IMR-90 (cell line): ENCODE data around the gene ANKRD33B. TPM values are rescaled to one million over a fixed set of nuclear protein-coding genes. Genes with fewer than 3 reads are reported as not detected.

Source experiments
- ATAC-seq: fragments of 200-7000 bp; cut with Tn5 transposase; 2 replicates; pipeline ENCODE4 v1.9.1; 2020; ENCODE audit warnings: low read depth, mild to moderate bottlenecking, moderate library complexity
- BruUV-seq: library from RNA; stranded (reverse); fragments of 400-500 nt; replicated peaks from 2 replicates; lab custom pipeline; 2021; lab: Mats Ljungman, UMichigan
- CTCF ChIA-PET: fragments of 300-600 bp; formaldehyde crosslinking; extraction: SDS; loops from one replicate; lab custom pipeline; 2021; ENCODE audit warnings: antibody characterized with exemption; lab: Yijun Ruan, JAX
- POLR2A ChIA-PET: fragments of 300-600 bp; sonication (Branson Sonifier 250); formaldehyde crosslinking; loops from one replicate; lab custom pipeline; 2022; ENCODE audit warnings: antibody characterized with exemption; ENCODE audit not compliant: unreplicated experiment; lab: Charles Lee
- DNase-seq: peaks from one replicate; pipeline ENCODE4 v3.0.0; 2013
- H2AFZ ChIP-seq: replicated peaks from 2 replicates; pipeline ENCODE3; 2013; ENCODE audit warnings: low read length, mild to moderate bottlenecking; ENCODE audit not compliant: poor library complexity
- H2AK5ac ChIP-seq: 2 replicates; pipeline ENCODE4 v1.6.1; 2013; ENCODE audit warnings: low read depth, low read length, inconsistent platforms
- H2AK9ac ChIP-seq: replicated peaks from 2 replicates; pipeline ENCODE3; 2013; ENCODE audit warnings: mild to moderate bottlenecking, low read depth, low read length, moderate library complexity; ENCODE audit not compliant: poor library complexity
- H2BK120ac ChIP-seq: 2 replicates; pipeline ENCODE4 v1.6.1; 2013; ENCODE audit warnings: low read depth, low read length, inconsistent platforms
- H2BK15ac ChIP-seq: 3 replicates; pipeline ENCODE4 v1.6.1; 2013; ENCODE audit warnings: low read depth, low read length, inconsistent platforms
- H2BK20ac ChIP-seq: 2 replicates; pipeline ENCODE4 v1.6.1; 2013; ENCODE audit warnings: low read depth, mild to moderate bottlenecking, inconsistent platforms, low read length, moderate library complexity
- H2BK5ac ChIP-seq: 2 replicates; pipeline ENCODE4 v1.6.1; 2013; ENCODE audit warnings: mild to moderate bottlenecking, low read depth, low read length, inconsistent platforms; ENCODE audit not compliant: poor library complexity, severe bottlenecking
- H3K14ac ChIP-seq: replicated peaks from 2 replicates; pipeline ENCODE4 v1.6.1; 2013; ENCODE audit warnings: low read depth, low read length, inconsistent platforms
- H3K18ac ChIP-seq: 2 replicates; pipeline ENCODE4 v1.6.1; 2013; ENCODE audit warnings: low read depth, low read length, control low read depth
- H3K23ac ChIP-seq: 2 replicates; pipeline ENCODE4 v1.6.1; 2013; ENCODE audit warnings: low read depth, low read length, inconsistent platforms
- H3K27ac ChIP-seq: 2 replicates; pipeline ENCODE4 v1.5.1; 2013; ENCODE audit warnings: mild to moderate bottlenecking, control low read depth, low read length; ENCODE audit not compliant: insufficient read depth
- H3K27me3 ChIP-seq: 2 replicates; pipeline ENCODE4 v1.6.1; 2013; ENCODE audit warnings: low read length; ENCODE audit not compliant: control insufficient read depth, insufficient read depth
- H3K36me3 ChIP-seq: 2 replicates; pipeline ENCODE4 v1.6.1; 2013; ENCODE audit warnings: low read length, mixed read lengths; ENCODE audit not compliant: control insufficient read depth, insufficient read depth
- H3K4ac ChIP-seq: 2 replicates; pipeline ENCODE4 v1.6.1; 2013; ENCODE audit warnings: low read depth, low read length, inconsistent platforms
- H3K4me1 ChIP-seq: 2 replicates; pipeline ENCODE4 v1.6.1; 2013; ENCODE audit warnings: low read length, mixed read lengths; ENCODE audit not compliant: control insufficient read depth, insufficient read depth
- H3K4me2 ChIP-seq: 2 replicates; pipeline ENCODE4 v1.6.1; 2013; ENCODE audit warnings: low read depth, mild to moderate bottlenecking, control low read depth, low read length, moderate library complexity
- H3K4me3 ChIP-seq: 2 replicates; pipeline ENCODE4 v1.5.1; 2013; ENCODE audit warnings: low read depth, mild to moderate bottlenecking, control low read depth, low read length, moderate library complexity; ENCODE audit not compliant: insufficient read depth
- H3K56ac ChIP-seq: 2 replicates; pipeline ENCODE4 v1.6.1; 2013; ENCODE audit warnings: low read length, inconsistent platforms; ENCODE audit not compliant: insufficient read depth; ENCODE audit errors: extremely low read depth
- H3K79me1 ChIP-seq, 2 experiments: 2 replicates each; pipeline ENCODE4 v1.6.1; 2013; ENCODE audit warnings: low read length in 2 of 2, inconsistent platforms in 1 of 2, low read depth in 1 of 2
- H3K9ac ChIP-seq: 2 replicates; pipeline ENCODE4 v1.6.1; 2013; ENCODE audit warnings: low read depth, low read length, control low read depth
- H3K9me1 ChIP-seq: 2 replicates; pipeline ENCODE4 v1.6.1; 2013; ENCODE audit warnings: low read length, inconsistent platforms; ENCODE audit not compliant: insufficient read depth
- H3K9me3 ChIP-seq: 2 replicates; pipeline ENCODE4 v1.6.1; 2013; ENCODE audit warnings: low read length; ENCODE audit not compliant: control insufficient read depth, insufficient read depth
- H4K20me1 ChIP-seq: 2 replicates; pipeline ENCODE4 v1.6.1; 2013; ENCODE audit warnings: low read length, inconsistent platforms; ENCODE audit not compliant: insufficient read depth
- H4K5ac ChIP-seq: 2 replicates; pipeline ENCODE4 v1.6.1; 2013; ENCODE audit warnings: mild to moderate bottlenecking, low read depth, low read length, control low read depth
- H4K8ac ChIP-seq, 2 experiments: 2 replicates each; pipeline ENCODE4 v1.6.1; 2013; ENCODE audit warnings: low read depth in 2 of 2, low read length in 2 of 2, control low read depth in 1 of 2, inconsistent platforms in 1 of 2
- H4K91ac ChIP-seq: 2 replicates; pipeline ENCODE4 v1.6.1; 2013; ENCODE audit warnings: low read depth, low read length, inconsistent platforms; ENCODE audit not compliant: insufficient read depth
- CEBPB ChIP-seq: IDR thresholded peaks from 2 replicates; pipeline ENCODE4 v1.6.1; 2012; ENCODE audit warnings: low read depth, low read length, improper control_type of control experiment
- FOS ChIP-seq: fragments of 150-350 bp; IDR thresholded peaks from 2 replicates; pipeline ENCODE4 v1.6.1; 2016; ENCODE audit warnings: low read depth, low read length
- MAFK ChIP-seq: IDR thresholded peaks from 2 replicates; pipeline ENCODE4 v1.6.1; 2012; ENCODE audit warnings: low read depth, low read length, improper control_type of control experiment
- MAZ ChIP-seq: IDR thresholded peaks from 2 replicates; pipeline ENCODE4 v1.6.1; 2012; ENCODE audit warnings: low read depth, mild to moderate bottlenecking, low read length, improper control_type of control experiment, moderate library complexity, borderline replicate concordance
- MXI1 ChIP-seq: IDR thresholded peaks from 2 replicates; pipeline ENCODE4 v1.6.1; 2012; ENCODE audit warnings: low read depth, mild to moderate bottlenecking, low read length, moderate library complexity, borderline replicate concordance
- NFE2L2 ChIP-seq: fragments of 150-350 bp; IDR thresholded peaks from 2 replicates; pipeline ENCODE4 v1.6.1; 2016; ENCODE audit warnings: low read depth, mild to moderate bottlenecking, low read length
- RAD21 ChIP-seq: IDR thresholded peaks from 2 replicates; pipeline ENCODE4 v1.6.1; 2012; ENCODE audit warnings: low read length, improper control_type of control experiment
- RCOR1 ChIP-seq: IDR thresholded peaks from 2 replicates; pipeline ENCODE4 v1.6.1; 2012; ENCODE audit warnings: mild to moderate bottlenecking, low read length, improper control_type of control experiment; ENCODE audit not compliant: insufficient replicate concordance
- USF2 ChIP-seq: fragments of 150-350 bp; IDR thresholded peaks from 2 replicates; pipeline ENCODE4 v1.6.1; 2017; ENCODE audit warnings: mild to moderate bottlenecking, antibody characterized with exemption, low read length, low read depth
- WGBS, 2 experiments: methylation state at CpG; one replicate each; pipeline versions ENCODE4 v1.1.5 to v1.1.7; 2013; ENCODE audit warnings: missing lambda C conversion rate in 2 of 2; ENCODE audit not compliant: insufficient read length in 1 of 2; ENCODE audit errors: extremely low coverage in 2 of 2; 5-methylcytosine and 5-hydroxymethylcytosine counted together
- dilution Hi-C: fragments of 300-500 bp; cut with HindIII; formaldehyde crosslinking; loops from one replicate; pipeline ENCODE4 v1.14.3; 2018; ENCODE audit warnings: low sequenced_read_pairs; ENCODE audit not compliant: unreplicated experiment
- in situ Hi-C: fragments of 300-500 bp; cut with MboI; formaldehyde crosslinking; loops from 3 replicates; pipeline ENCODE4 v1.14.3; 2019; ENCODE audit warnings: low sequenced_read_pairs, inconsistent platforms, mixed read lengths
- intact Hi-C: fragments of 100-400 bp; cut with micrococcal nuclease; formaldehyde crosslinking; loops from 2 replicates; pipeline ENCODE4 v1.10.0; 2022
- polyA plus RNA-seq, 3 experiments: library from polyadenylated mRNA; depleted of rRNA; stranded (reverse); fragments of >200 nt; gene quantifications; 2 replicates each; pipeline ENCODE4 v1.2.3, GENCODE V29; 2012; ENCODE audit warnings: low replicate concordance in 1 of 3
- total RNA-seq: library from RNA; depleted of rRNA; stranded (reverse); fragments of >200 nt; gene quantifications from 2 replicates; pipeline ENCODE4 v1.2.3, GENCODE V29; 2012
- TF ChIP-seq, protein P1 (sequence below): fragments of 150-350 bp; IDR thresholded peaks from 2 replicates; pipeline ENCODE4 v1.6.1; 2016; ENCODE audit warnings: low read depth, mild to moderate bottlenecking, low read length, moderate library complexity, borderline replicate concordance

Gene ANKRD33B
- total and polyA plus RNA-seq, 2 of the 4 experiments (the other 2 are of a cell fraction), result 2.5 to 3.3 TPM

- no peak overlapping the region for H2BK15ac ChIP-seq
- H2AK5ac ChIP-seq, result no peak overlapping the region
- H3K18ac ChIP-seq, result no peak overlapping the region
- ChIA-PET POLR2A (no interaction called here), CTCF (no interaction called here)
- no peak for TF ChIP-seq FOS
- TF ChIP-seq, protein P1, sequence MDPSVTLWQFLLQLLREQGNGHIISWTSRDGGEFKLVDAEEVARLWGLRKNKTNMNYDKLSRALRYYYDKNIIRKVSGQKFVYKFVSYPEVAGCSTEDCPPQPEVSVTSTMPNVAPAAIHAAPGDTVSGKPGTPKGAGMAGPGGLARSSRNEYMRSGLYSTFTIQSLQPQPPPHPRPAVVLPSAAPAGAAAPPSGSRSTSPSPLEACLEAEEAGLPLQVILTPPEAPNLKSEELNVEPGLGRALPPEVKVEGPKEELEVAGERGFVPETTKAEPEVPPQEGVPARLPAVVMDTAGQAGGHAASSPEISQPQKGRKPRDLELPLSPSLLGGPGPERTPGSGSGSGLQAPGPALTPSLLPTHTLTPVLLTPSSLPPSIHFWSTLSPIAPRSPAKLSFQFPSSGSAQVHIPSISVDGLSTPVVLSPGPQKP, result no peak
- TF ChIP-seq MAFK, result no peak
- no peak for TF ChIP-seq MXI1
- TF ChIP-seq MAZ, result no peak
- TF ChIP-seq CEBPB, result no peak
- no peak for TF ChIP-seq NFE2L2
- no peak for TF ChIP-seq USF2
- no peak for TF ChIP-seq RAD21
- no peak for TF ChIP-seq RCOR1
- no peak overlapping the region for H2BK20ac ChIP-seq
- no peak overlapping the region for H3K9ac ChIP-seq
- H3K27me3 ChIP-seq, result no peaks in the 10 kb centered on the region; the same call in 1 of the 2 replicates
- WGBS, 2 experiments, result 94% methylated on average over 3 of the region's 4 CpGs; no CpG with 5 or more reads in 1 of the 2 experiments
- no peak overlapping the region for H3K56ac ChIP-seq
- in situ Hi-C loops (no loop called here), dilution Hi-C loops (no loop called here), intact Hi-C loops (no loop called here)
- H3K4ac ChIP-seq, result no peak overlapping the region
- H2AK9ac ChIP-seq, result no peak overlapping the region
- H2AFZ ChIP-seq, result no peak overlapping the region
- no peak overlapping the region for H4K5ac ChIP-seq
- peaks cover 0 to 7% of the 10 kb centered on the region in 2 experiments; a peak in 2 of 4 replicates for H3K79me1 ChIP-seq
- H2BK5ac ChIP-seq, result no peak overlapping the region
- no peak overlapping the region for H3K4me2 ChIP-seq
- H3K23ac ChIP-seq, result no peak overlapping the region
- no peak overlapping the region for H4K91ac ChIP-seq
- no peak overlapping the region for H3K14ac ChIP-seq
- H3K9me3 ChIP-seq, result no peaks in the 10 kb centered on the region; the same call in 1 of the 2 replicates
- peaks cover 30% of the 10 kb centered on the region; the same call in 1 of the 2 replicates for H3K36me3 ChIP-seq
- DNase-seq (no peak), ATAC-seq (no peak)
- H3K4me1 ChIP-seq, result peaks cover 2% of the 10 kb centered on the region; the same call in 1 of the 2 replicates
- H3K4me3 ChIP-seq, result no peak overlapping the region
- no TSS peak for BruUV-seq
- peaks cover 14% of the 10 kb centered on the region for H4K20me1 ChIP-seq
- H3K9me1 ChIP-seq, result peaks cover 3% of the 10 kb centered on the region; the same call in 1 of the 2 replicates
- no peak overlapping the region for H3K27ac ChIP-seq
- H4K8ac ChIP-seq, result no peak overlapping the region
- no peak overlapping the region for H2BK120ac ChIP-seq
Observed at GRCh38 chr5:10658265-10658664, 94.4 kb downstream of the ANKRD33B start.
